KMS-11 (cell line): ENCODE data around the gene GPD1L.

Experiments used
- H2AFZ ChIP-seq: fragments of 200-600 bp; sonication (generic); 2 replicates; pipeline ENCODE4 v1.6.1; 2016; ENCODE audit warnings: antibody characterized with exemption, mixed run types, low read depth
- H3K27ac ChIP-seq: fragments of 200-600 bp; sonication (generic); 2 replicates; pipeline ENCODE4 v1.6.1; 2016; ENCODE audit warnings: mild to moderate bottlenecking, mixed run types
- H3K27me3 ChIP-seq: fragments of 200-600 bp; sonication (generic); 2 replicates; pipeline ENCODE4 v1.6.1; 2017; ENCODE audit warnings: mild to moderate bottlenecking, low read depth, mixed run types, moderate library complexity; ENCODE audit not compliant: insufficient read depth
- H3K36me3 ChIP-seq: fragments of 200-600 bp; sonication (generic); 2 replicates; pipeline ENCODE4 v1.6.1; 2017; ENCODE audit warnings: mild to moderate bottlenecking, mixed run types; ENCODE audit not compliant: insufficient read depth
- H3K4me1 ChIP-seq: fragments of 200-600 bp; sonication (generic); 2 replicates; pipeline ENCODE4 v1.6.1; 2016; ENCODE audit warnings: mild to moderate bottlenecking, low read depth, mixed run types; ENCODE audit not compliant: poor library complexity, severe bottlenecking
- H3K4me2 ChIP-seq: fragments of 200-600 bp; sonication (generic); 2 replicates; pipeline ENCODE4 v1.7.0; 2016; ENCODE audit warnings: mild to moderate bottlenecking, mixed run types
- H3K4me3 ChIP-seq: fragments of 200-600 bp; sonication (generic); IDR thresholded peaks from 2 replicates; pipeline ENCODE4 v1.6.1; 2017; ENCODE audit warnings: low read depth, low read length, mixed read lengths; ENCODE audit not compliant: insufficient read depth
- H3K79me2 ChIP-seq: fragments of 200-600 bp; sonication (generic); 2 replicates; pipeline ENCODE4 v1.6.1; 2016; ENCODE audit warnings: low read depth, mixed run types; ENCODE audit not compliant: insufficient read depth
- H3K9ac ChIP-seq: fragments of 200-600 bp; sonication (generic); 2 replicates; pipeline ENCODE4 v1.6.1; 2016; ENCODE audit warnings: mild to moderate bottlenecking, mixed run types
- H4K20me1 ChIP-seq: fragments of 200-600 bp; sonication (generic); 2 replicates; pipeline ENCODE4 v1.6.1; 2016; ENCODE audit warnings: mild to moderate bottlenecking, mixed run types; ENCODE audit not compliant: insufficient read depth
- TF ChIP-seq, protein P1 (sequence below): fragments of 200-600 bp; sonication (generic); conservative IDR thresholded peaks from 2 replicates; pipeline ENCODE4 v1.6.1; 2017; ENCODE audit warnings: low read depth, mild to moderate bottlenecking, antibody characterized with exemption, low read length, moderate library complexity, mixed read lengths

The GPD1L gene

DNA sequence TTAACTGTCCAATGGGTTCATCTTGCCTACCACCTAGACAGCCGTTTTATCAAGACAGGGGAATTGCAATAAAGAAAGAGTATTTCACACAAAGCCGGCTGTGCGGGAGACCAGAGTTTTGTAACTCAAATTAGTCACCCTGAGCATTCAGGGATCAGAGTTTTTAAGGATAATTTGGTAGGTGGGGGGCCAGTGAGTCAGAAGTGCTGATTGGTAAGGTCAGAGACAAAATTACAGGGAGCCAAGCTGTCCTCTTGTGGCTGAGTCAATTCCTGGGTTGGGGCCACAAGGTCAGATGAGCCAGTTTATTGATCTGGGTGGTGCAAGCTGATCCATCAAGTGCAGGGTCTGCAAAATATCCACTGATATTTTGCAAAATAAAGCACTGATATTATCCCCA is 29.9 kb upstream of the GPD1L start:
- Histone ChIP-seq H3K9ac (no peak overlapping the region), H3K4me3 (no peak overlapping the region), H3K4me2 (no peak overlapping the region), H3K36me3 (no peaks in the 10 kb centered on the region), H2AFZ (no peak overlapping the region), H3K27ac (no peak overlapping the region), H3K4me1 (no peaks in the 10 kb centered on the region), H4K20me1 (no peaks in the 10 kb centered on the region), H3K27me3 (no peaks in the 10 kb centered on the region), H3K79me2 (no peaks in the 10 kb centered on the region)
- TF ChIP-seq, protein P1, sequence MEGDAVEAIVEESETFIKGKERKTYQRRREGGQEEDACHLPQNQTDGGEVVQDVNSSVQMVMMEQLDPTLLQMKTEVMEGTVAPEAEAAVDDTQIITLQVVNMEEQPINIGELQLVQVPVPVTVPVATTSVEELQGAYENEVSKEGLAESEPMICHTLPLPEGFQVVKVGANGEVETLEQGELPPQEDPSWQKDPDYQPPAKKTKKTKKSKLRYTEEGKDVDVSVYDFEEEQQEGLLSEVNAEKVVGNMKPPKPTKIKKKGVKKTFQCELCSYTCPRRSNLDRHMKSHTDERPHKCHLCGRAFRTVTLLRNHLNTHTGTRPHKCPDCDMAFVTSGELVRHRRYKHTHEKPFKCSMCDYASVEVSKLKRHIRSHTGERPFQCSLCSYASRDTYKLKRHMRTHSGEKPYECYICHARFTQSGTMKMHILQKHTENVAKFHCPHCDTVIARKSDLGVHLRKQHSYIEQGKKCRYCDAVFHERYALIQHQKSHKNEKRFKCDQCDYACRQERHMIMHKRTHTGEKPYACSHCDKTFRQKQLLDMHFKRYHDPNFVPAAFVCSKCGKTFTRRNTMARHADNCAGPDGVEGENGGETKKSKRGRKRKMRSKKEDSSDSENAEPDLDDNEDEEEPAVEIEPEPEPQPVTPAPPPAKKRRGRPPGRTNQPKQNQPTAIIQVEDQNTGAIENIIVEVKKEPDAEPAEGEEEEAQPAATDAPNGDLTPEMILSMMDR = no peak

DNA sequence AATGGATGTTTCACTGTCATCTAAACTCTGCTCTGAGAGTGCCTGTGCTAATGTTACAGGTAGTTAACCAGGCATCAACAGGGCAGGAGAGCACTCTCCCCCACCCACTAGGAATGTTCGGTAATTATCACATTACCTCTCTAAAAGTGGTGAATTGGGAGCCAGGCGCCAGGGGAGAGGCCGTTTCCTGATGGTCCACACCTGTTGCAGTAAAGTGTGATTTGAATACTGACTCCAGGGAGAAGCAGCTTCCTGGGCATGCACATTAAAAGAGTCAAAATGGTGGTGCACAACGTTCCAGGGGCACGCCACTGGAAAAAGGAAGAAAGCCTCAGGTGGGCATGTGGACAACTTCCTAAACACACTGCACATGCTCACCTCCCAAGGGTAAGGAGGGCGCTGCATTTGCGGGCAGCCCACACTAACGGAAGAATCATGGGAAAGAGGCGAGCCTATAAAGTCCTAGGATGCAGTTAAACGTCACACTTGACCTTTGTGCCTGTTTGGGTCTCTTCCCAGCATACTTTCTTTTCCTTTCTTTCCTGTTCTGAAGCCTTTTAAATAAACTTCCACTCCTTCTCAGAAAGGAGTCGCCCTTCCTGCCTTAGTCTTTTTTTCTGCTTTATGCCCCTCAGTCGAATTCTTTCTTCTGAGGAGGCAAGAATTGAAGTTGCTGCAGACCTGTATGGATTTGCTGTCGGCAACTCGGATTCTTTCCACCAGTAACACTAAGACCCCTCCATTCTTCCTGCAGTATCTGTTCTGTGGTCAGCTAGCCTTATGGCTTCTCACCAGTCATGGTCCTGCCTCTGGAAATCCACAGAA is 28.9 kb upstream of the GPD1L start:
- no peaks in the 10 kb centered on the region for H3K79me2 ChIP-seq
- no peaks in the 10 kb centered on the region for H3K36me3 ChIP-seq
- no peak overlapping the region for H3K4me3 ChIP-seq
- H3K27me3 ChIP-seq = no peaks in the 10 kb centered on the region
- H3K4me2 ChIP-seq = no peak overlapping the region
- H2AFZ ChIP-seq = no peak overlapping the region
- no peaks in the 10 kb centered on the region for H4K20me1 ChIP-seq
- TF ChIP-seq, protein P1 = no peak
- H3K9ac ChIP-seq = no peak overlapping the region
- H3K27ac ChIP-seq = no peak overlapping the region
- no peaks in the 10 kb centered on the region for H3K4me1 ChIP-seq

DNA sequence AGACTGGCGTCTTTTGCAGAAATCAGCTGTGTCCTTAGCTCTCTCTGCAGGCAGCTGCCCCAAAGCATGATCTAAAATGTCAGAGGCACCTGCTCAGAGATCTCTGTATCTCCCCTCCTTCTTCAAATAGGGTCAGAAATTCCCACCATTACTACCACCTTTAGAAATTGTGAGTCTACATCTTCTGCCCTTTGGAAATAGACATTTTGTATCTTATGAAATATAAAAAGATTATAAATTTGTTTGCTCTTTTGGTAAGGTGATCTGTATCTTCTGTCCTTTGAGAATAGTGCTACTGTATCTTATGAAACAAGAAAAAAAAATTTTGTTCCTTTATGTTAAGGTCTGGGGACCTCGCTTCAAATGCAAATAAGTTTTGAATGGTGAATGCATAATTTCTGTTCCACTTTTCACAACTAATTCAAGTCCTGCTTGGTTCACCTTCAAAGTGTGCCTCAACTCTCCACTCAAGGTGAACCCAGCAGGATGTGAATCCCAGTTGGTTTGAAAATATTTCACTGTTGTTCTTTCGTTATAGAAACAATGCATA is 28.3 kb upstream of the GPD1L start:
- Histone ChIP-seq H3K27me3 (no peaks in the 10 kb centered on the region), H4K20me1 (no peaks in the 10 kb centered on the region), H3K4me2 (no peak overlapping the region), H3K4me3 (no peak overlapping the region), H3K9ac (no peak overlapping the region), H3K27ac (no peak overlapping the region), H3K4me1 (no peaks in the 10 kb centered on the region), H2AFZ (no peak overlapping the region), H3K36me3 (no peaks in the 10 kb centered on the region), H3K79me2 (no peaks in the 10 kb centered on the region)
- TF ChIP-seq, protein P1 = no peak

DNA sequence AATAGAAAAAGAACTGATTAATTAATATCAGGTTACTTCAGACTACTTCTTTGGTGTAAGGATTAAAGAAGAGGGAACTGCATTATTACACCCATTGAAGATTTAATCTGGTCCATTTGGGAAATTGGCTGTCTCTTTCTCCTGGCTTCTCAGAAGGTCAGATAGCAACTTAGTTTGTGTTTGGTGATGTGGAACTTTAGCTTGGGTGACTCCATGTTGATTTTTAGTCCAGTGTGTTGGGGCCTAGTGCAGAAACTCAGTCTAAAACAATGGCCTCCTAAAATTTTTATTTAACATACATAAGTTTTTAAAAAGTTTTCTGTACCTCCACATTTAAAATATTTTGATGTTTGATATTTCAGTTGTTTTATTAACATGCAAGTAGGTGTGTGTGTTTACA is 27.6 kb upstream of the GPD1L start:
- no peaks in the 10 kb centered on the region for H3K79me2 ChIP-seq
- H3K27me3 ChIP-seq = no peaks in the 10 kb centered on the region
- H3K4me3 ChIP-seq = no peak overlapping the region
- H3K4me1 ChIP-seq = no peaks in the 10 kb centered on the region
- TF ChIP-seq, protein P1 = no peak
- H2AFZ ChIP-seq = no peak overlapping the region
- H3K4me2 ChIP-seq = no peak overlapping the region
- H4K20me1 ChIP-seq = no peaks in the 10 kb centered on the region
- no peaks in the 10 kb centered on the region for H3K36me3 ChIP-seq
- H3K27ac ChIP-seq = no peak overlapping the region
- no peak overlapping the region for H3K9ac ChIP-seq
